ENCODE results near the gene RBM33.

RBM33 gene

DNA sequence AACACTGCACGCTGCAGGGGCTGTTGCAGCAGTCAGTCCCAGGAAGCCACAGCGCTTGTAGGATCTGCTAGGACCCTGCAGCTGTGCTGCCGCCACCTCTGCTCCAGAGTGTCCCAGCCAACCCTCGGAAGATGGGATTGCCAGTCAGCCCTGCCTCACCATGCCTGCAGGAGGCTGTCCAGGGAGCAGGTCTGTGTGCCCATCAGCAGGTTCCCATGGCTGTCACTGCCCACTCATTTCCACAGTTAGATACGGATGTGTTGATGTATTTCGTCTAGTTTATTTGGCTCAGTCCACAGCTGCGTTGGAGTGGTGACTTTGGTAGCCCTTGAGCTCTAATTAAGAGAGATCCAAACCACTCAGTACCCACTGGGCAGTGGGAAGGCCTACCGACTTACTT lies 132.1 kb downstream of the RBM33 start:
- FAIRE-seq: no peak

DNA sequence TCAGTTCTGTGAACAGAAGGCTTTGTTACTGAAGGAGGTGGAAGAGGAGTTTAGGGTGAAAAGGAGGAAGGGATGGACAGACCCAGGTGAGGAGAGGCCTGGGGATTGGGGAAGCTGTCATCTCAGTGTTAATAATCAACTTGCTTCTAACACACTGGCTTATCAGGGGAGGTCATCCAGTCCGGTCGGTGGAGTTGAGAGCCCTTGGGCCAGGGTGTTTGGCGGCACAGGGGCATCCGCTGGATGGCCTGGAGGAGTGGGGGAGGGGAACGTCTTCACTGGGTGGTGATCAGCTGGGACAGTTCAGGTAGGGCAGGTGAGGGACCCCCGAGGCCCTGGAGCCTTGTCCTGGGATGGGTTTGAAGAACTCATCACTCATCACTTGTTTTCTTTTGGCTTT lies 133.9 kb downstream of the RBM33 start:
- FAIRE-seq: no peak

DNA sequence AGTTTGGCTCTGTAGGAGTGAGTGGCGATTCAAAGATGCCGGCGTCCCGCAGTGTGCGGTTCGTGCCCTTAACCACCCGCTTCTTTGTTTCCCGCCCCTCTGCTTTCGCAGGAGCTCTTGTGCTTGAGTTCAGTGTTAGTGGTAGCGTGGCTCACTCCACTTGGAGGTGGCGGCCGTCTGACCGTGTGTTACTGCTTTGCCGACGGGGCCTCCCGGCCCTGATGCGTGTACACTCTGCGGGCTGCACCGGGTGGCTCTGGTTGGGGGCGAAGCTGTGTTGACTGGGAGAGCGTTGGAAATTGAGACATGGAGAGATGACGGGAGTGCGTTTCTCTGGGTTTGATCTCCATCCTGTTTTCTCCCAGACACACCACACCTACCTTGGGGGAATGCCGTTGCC lies 136.4 kb downstream of the RBM33 start:
- FAIRE-seq: no peak

DNA sequence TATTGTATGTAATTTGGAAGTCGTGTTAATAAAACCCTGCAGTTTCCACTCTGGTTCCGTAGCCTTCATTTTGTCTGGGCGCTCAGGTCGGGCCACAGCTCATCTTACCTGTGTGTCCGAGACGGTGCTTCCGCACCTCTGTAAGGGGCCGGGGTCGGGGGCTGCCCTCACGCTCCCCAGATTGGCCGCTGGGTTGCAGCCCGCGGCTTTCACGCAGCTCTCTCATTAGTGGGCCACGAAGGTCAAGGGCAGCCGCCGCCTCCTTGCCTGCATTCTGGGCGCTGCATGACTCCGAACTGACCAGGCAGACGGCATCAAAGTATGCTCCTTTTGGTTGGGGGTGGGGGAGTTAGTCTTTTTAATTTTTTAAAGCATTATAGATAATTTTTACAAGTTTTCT lies 137.0 kb downstream of the RBM33 start:
- FAIRE-seq: no peak

DNA sequence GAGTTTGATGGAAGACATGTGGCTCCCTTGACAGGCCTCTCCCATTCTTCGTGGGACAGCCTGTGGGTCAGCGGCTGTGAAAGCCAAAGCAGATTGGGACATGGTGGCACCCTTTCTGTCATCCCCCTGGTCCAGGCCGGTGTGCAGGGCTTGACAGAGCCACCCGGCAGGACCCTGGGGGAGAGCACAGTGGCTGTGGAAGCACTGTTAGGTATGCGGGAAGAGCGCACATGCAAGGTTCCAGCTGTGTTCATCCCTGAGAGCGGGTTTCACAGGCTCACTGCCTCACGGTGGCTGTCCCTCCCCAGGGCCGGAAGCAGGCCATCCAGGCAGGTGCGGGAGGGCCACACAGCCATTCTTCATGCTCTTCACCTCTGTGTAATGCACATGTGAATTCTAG lies 138.0 kb downstream of the RBM33 start:
- FAIRE-seq: no peak

DNA sequence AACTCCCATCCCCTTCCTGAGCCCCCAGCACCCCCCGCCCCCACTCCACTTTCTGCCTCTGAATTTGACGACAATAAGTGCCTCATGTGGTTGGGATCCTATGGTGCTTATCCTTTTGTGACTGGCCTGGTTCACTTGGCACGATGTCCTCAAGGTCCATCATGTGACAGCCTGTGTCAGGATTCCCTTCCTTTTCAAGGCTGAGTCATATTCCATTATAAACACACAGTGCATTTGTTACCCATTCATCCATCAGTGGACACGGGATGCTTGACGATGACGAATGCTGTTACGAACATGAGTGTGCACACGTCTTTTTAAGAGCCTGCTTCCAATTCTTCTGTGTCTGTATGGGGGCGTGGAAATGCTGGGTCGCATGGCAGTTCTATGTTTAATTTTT lies 141.1 kb downstream of the RBM33 start:
- FAIRE-seq: no peak

DNA sequence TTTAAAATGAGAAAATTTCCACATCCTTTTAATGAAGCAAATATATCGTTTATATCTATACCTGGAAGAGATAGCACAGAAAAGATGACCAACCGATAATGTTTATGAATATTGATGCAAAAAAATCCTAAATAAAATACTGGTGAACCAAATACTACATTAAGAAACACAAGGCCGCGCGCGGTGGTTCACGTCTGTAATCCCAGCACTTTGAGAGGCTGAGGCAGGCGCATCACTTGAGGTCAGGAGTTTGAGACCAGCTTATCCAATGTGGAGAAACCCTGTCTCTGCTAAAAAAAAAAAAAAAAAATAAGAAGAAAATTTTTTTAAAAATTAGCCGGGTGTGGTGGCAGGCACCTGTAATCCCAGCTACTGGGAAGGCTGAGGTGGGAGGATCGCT lies 142.0 kb downstream of the RBM33 start:
- FAIRE-seq: no peak

DNA sequence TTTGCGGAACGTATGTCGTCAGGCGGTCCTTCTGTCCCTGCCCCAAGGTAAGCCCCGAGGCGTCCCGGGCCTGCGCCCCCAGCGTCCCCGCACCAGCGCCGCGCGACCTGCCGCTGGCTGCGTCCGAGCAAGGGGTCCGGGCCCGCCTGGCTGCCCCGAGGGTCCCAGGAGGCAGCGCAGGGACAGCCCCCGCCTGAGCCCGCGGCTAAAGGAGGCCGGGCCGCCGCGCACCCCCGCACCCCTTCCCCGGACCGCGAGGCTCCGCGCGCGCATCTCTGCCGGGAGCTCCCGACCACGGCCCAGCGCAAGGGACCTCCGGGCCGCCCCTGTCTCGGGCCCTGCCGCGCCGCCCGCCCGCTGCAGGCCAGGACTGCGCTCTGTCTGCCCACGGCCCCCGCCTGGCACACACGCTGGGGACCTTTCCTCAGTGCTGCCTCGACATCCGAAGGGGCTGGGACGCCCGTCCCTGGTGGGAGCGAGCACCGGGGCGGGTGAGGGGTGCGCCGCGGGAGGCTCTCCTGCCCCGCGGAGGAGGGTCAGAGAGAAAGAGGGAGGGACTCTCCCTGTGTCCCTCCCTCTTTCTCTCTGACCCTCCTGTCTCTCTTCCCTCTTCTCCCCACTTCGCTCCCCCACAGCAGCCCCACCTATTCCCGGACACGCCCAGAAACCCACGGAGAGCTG lies 142.8 kb downstream of the RBM33 start:
- FAIRE-seq: no peak

DNA sequence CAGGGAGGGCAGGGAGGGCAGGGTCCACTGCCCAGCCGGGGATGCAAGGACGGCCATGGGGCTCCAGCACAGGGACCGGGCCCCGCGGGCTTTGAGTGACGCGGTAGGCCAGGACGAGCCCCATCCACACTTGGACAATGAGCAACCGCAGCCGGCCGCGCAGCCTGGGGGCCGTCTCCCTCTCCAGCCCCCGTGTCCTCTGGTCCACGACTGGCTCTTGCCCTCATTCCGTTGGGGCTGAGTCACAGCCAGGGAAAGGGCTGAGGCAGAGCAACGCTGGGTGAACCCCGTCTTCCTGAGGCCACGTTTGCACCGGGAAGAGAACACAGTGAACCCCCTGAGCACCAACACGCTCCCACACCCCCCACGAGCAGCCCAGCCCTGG lies 144.1 kb downstream of the RBM33 start:
- FAIRE-seq: no peak

DNA sequence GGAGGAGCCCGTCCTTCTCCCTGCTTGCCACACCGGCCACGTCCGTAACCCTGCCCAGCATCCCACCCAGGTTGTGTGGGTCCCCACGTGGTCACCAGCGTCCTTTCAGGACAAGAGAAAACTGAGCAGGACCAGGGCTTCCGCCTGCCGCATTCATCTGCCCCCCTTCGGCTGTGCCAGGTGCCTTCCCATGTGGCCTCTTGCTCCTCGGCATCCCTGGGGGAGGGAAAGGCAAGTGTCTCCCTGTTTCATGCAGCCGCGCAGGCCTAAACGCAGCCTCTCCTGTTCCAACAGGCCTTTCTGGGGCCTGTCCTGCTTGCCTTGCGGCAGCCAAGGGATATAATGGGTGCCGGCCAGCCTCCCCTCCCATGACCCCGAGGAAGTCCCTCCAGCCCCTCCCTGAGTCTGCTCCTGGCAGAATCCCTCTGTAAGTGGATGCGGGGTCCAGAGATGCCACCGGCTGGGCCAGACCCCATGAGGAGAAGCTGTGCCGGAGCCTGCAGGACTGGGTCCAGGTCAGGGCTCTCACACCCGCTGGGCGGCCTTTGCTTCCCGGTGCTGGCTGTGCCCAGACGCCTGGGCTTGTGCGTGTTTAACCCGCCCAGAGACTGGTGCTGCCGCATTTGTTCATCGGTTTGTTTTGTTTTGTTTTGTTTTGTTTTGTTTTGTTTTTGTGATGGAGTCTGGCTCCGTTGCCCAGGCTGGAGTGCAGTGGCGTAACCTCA lies 144.7 kb downstream of the RBM33 start:
- no peak for FAIRE-seq

DNA sequence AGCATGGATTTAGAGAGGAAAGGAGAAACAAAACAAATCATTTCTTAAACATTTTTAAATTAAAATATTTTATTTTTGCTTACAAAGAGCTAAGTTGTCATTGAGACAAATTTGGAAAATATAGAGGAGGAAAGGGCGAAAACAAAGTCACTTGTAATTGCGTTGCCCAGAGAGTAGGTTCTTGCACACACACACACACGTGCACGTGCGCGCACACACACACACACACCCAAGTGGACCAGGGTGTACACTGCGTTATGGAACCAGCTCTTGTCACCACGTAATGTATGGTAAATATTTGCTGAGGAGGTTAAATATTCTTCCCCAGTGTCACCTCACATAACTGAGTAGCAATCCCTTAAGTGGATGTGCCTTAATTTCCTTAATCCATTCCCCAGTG lies 146.2 kb downstream of the RBM33 start:
- FAIRE-seq: no peak

DNA sequence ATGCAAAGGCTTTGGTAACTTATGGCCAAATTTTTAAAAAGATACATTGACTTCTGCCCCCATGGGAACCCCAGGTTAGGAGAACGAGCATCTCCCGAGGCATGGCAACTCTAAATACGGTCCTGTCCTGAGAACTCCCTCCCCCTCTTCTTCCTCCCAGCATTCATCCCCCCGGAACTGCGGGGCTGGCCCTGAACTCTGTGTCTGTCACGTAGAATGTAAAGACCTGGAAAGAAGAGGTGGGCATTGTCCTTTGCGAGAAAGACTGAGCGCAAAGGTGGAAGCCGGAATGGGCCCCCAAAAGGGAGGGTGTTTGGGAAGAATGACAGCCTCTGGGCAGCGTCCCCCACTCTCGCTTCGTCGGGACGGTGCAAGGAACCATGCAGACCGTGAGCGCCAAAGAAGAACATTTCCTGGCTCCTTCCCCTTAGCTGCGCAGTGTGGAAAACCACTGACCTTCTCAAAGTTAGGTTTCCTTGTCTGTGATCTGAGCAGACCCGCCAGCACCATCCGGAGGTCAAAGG lies 146.8 kb downstream of the RBM33 start:
- FAIRE-seq: no peak

DNA sequence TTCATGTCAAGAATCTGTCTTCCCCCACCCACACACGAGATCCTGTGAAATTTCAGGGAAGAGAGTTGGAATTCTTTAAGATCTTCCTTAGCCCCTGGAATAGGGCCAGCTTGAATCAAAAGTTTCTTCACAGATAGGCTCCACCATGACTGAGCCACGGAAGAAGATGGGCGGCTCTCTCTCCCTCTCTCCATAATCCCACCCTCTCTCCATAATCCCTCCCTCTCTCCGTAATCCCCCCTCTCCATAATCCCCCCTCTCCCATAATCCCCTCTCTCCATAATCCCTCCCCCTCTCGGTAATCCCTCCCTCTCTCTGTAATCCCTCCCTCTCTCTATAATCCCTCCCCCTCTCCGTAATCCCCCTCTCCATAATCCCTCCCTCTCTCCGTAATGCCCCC lies 147.4 kb downstream of the RBM33 start:
- FAIRE-seq: no peak

DNA sequence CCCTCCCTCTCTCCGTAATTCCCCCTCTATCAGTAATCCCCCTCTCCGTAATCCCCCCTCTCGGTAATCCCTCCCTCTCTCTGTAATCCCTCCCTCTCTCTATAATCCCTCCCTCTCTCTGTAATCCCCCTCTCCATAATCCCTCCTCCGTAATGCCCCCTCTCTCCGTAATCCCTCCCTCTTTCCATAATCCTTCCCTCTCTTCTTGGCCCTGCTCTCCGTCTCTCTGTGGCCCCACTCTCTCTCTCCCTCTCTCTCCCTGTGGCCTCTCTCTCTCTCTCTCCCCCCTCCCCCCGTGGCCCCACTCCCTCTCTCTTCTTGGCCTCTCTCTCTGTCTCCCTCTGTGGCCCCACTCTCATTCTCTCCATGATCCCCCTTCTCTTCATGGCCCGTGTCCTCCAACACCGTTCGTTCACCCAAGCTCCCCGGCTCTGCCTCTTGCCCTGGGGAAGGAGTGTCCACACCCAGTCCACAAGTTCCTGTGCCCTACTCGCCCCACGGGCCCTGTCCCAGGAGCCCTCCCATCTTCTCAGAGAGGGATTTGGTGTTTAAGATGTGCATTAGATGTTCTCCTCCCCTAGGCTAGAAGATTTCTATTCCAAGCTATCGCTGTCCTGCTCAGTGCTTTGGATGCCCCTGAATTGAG lies 148.0 kb downstream of the RBM33 start:
- FAIRE-seq: no peak

DNA sequence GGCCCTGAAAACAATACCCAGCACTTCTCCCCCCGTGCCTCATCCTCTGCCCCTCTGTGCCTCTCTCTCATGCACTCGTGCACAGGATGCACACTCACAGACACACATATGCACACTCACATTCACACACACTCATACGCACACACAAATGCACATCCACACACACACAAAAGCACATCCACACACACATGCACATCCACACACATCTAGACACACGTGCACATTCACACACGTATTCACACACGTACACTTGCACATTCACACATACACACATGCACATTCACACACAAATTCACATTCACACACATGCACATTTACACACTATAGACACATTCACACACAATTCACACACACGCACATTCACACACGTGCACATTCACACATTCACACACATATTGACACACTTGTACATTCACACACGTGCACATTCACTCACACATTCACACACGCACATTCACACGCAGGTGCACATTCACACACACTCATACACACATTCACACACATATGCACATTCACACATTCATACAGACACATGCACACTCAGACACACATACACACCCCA lies 148.6 kb downstream of the RBM33 start:
- no peak for FAIRE-seq

DNA sequence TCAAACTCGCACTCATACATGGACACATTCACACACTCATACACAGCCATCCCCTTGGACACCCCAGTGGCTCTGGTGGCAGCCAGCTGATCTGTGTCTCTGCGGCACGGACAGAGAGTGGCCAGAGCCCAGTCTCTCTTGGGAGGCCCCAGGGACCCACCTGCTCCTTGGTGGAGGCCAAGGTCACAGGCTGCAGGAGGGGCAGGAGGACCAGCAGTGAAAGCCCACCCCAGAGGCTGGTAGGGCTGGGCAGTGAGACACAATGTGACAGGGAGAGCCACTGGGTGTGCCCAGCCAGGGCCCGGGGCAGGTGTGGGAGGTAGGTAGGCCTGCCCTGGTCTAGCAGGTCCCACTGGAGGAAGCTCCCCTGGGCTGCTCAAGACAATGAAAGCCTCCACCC lies 149.3 kb downstream of the RBM33 start:
- FAIRE-seq: no peak

DNA sequence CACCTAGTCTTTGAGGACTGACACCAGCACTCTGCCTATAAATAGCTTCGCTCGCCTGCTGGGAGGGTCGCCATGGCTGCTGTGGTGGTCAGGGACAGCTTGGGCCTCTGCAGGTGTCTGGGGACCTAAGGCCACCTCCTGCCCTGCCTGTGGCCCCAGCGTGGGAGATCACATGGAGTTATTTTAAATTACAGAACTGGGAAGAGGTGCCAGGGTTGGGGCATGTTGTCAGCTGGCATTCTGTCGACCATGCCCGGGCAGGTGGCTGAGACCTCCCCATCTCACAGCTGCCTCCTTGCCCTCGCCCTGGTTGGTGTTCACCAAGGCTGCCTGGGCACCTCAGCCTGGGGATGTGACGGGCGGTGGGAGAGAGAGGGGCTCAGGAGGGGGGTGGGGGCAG lies 149.7 kb downstream of the RBM33 start:
- no peak for FAIRE-seq

DNA sequence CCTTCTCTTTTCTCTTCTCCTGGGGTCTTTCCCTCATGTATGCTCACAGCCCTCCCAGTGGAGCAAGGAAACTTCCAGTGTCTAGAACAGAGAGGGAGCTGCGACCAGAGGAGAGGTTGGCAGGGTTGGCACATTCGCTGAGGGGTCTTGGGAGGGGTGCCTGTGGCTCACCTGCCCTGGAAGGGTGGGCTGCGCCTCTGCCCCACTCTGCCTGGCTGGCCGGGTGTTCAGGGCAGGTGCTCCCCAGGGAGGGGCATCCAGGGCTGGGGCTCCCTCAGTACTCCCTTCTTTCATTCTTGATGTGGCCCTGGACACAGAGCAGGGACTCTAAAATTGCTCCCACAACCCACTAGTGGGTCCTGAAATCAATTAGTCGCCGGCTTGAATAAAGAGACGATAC lies 150.9 kb downstream of the RBM33 start:
- no peak for FAIRE-seq

DNA sequence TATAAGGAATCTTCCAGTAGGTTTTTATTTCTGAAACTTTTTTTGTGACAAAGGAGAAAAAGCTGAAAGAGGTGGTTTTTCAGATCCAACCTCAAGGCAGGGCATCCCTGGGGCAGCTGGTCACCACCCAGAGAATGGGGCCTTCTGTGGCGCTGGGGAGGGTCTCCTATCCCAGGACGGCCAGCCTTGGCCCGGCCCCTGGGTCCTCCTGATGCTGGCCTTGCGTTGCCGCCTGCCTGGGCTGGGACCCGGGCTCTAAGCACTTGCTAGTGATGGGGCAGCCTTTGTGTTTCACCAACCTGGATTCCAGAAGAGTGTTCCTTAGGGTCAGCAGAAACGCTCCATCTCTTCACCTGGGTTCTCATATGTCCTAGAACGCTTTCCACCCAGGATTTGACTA lies 151.5 kb downstream of the RBM33 start:
- FAIRE-seq: no peak

DNA sequence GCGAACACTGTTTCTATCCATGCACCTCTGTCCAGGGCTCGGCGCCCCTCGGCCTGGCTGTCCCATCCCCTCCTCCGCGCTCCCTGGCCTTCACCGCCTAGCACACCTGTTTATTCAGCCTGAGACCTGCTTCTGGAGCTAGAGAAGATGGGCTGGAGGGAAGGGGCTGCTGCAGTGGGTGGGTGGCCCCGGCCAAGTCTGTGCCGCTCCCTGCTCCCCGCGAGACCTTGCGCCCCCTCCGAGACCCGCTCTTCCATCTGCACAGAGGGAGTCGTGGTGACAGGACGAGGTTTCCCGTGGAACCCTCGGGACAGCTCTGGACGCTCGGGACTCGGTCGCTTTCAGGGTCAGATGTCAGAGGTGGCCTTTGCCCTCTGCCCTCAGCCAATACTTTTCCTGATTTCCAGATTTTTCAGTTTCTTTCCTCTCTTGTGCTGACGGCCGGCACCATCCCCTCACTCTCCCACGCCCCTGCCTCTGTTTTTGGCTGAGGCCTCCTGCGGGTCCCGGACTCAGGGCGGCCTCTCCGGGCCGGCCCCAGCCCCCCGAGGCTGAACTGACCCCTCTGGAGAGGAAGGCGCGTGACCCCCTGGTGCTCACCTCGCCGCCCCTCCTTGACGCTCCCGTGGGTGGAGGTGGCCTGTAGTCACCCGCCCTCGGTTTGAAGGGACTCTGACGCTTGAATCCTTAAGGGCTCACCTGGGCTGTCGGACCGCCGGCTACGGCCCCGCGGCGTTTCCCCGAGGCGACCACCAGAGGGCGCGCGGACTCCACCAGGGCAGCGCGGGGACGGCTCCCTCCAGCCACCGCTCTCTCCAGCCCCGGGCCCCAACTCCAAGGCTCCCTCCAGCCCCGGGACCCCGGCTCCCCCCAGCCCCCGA lies 152.2 kb downstream of the RBM33 start:
- FAIRE-seq: no peak

DNA sequence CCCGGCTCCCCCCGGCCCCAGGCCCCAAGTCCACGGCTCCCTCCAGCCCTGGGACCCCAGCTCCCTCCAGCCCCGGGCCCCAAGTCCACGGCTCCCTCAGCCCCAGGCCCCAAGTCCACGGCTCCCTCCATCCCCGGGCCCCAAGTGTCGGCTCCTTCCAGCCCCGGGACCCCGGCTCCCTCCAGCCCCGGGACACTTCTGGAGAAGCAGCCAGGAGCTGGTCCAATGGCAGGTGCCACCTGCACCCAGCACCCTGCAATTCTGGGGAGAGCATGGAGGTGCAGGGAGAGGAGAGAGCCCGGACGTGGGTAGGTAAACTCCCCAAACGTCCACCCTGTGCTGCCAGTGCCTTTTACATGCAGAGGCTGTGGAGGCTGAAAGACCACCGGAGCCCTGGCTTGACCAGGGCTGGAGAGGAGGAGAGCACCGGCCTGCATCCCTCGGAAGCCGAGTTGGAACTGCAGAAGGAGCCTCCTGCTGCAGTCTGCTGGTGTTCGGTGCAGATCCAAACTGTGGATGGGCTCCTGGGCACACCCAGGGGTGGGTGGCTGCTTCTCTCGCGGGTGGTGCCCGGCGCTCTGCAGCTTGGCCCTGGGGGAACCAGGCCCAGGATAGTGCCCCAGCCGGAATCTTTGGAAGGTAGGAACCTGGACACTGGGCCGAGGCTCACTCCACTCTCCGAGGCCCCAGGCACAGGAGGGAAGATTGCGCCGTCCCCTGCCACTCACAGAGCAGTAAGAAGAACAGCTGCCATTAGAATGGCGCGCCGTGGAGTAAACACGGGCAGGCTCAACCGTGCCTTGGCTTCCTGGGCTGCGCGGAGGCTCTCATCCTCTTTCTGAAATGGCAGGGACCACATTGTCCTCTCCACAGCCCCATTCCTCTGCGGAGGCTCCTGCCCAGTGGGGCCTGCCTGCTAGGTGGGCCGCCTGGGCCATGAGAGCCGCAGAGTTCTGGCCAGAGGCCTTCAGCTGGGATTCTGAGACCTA lies 153.1 kb downstream of the RBM33 start:
- FAIRE-seq: no peak

All from endometrium (tissue), 2 donors.